Breast epithelium (tissue), 3 donors: ENCODE results near the gene WDR7.

Experiments
- CTCF ChIP-seq, 3 donors: fragments of 450-650 bp; IDR thresholded peaks; one replicate each; pipeline ENCODE4 v1.5.1; 2016 to 2017; ENCODE audit warnings: antibody characterized with exemption in 3 of 3, mild to moderate bottlenecking in 3 of 3, moderate library complexity in 3 of 3
- POLR2A ChIP-seq: fragments of 450-650 bp; IDR thresholded peaks from one replicate; pipeline ENCODE4 v1.6.1; 2016; ENCODE audit warnings: antibody characterized with exemption, mild to moderate bottlenecking, moderate library complexity

DNA sequence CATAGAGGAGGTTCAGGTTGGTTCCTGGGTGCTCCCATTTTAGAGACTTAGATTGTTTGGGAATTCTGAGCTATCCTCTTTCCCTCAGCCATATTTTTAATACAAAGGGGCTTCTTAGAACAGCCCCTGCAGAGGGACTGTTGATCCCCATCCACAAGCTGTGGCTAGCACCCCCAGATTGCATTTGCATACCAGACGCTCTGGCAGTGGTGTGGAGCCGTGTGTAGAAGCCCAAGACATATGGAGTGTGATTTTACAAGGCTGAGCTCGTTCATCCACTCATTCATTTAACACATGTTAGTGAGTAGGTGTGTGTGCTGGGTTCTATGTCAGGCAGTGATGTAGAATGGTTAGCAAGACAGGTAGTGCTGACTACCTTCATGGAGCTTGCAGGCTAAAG, 329.0 kb downstream of the WDR7 start:
- TF ChIP-seq POLR2A (no peak), CTCF (IDR thresholded peaks at IDR 0.05) (no peak)
